ENCODE results near the gene QRICH1. TPM values are rescaled to one million over a fixed set of nuclear protein-coding genes. Genes with fewer than 3 reads are reported as not detected.

Gene QRICH1
- total and polyA plus RNA-seq, 2 of the 13 experiments (the other 11 are each of a cell fraction or from before 2014, with no cell fraction given): 52.6 to 102 TPM

DNA sequence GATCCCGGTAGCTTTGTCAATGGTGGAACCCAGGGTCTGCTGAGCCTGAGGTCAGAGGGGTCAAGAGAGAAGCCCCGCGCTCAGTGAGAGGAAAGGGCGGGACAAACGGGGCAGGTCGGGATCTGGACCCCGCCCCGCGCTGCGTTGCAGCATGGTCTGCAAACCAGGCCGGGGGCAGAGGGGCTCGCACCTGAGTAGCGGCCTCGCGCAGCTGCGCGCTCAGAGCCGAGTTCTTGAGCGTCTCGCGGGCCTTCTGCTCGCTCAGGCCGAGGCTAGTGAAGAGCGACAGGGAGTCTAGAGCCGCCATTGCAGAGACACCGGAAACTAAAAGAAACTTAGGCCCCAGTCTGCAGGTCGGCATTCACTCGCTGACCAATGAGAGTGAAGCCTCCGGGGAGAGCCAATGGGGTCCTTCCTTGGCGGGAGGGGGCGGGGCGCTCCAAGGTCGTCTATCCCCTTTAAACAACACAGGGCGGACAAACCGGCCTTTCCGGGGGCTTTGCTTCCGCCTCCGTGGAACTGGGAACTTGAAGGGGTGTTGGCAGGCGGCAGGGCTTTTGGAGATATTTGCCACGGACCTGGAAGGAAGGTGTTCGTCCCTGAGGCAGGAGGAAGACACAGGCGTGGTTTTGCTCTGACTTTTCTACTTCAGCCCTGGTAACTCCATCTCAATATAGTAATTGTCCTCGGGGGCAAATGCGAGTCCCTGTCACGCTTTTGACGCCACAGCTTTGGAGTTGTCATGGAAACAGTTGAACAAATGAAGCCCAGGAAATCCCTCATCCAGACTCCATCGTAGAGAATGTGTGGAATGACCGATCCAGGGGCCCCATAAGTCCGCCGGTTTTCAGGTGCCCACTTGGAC, 10.8 kb upstream of the QRICH1 start, which contains the start of gene QARS1 (continued):
- no peak for TF ChIP-seq AHDC1 (CRISPR knock-in tag; IDR thresholded peaks at IDR 0.05; ENCODE audit: borderline replicate concordance)
- TF ChIP-seq ZNF552 (CRISPR knock-in tag; IDR thresholded peaks at IDR 0.05; ENCODE audit: borderline replicate concordance): no peak
- no peak for TF ChIP-seq ZKSCAN5 (CRISPR knock-in tag; IDR thresholded peaks at IDR 0.05)
- no peak for TF ChIP-seq PITX1 (CRISPR knock-in tag; IDR thresholded peaks at IDR 0.05)
- TF ChIP-seq ZNF253 (CRISPR knock-in tag; IDR thresholded peaks at IDR 0.05; ENCODE audit: borderline replicate concordance): no peak
- TF ChIP-seq ZNF710 (CRISPR knock-in tag; IDR thresholded peaks at IDR 0.05; ENCODE audit: borderline replicate concordance): peak; percentile 68; the same call in 1 of the 2 replicates
- TF ChIP-seq ZNF431 (CRISPR knock-in tag; IDR thresholded peaks at IDR 0.05; ENCODE audit: borderline replicate concordance, low read depth): peak; percentile 60; the same call in 1 of the 2 replicates
- no peak for TF ChIP-seq ZBTB34 (CRISPR knock-in tag; IDR thresholded peaks at IDR 0.05)
- TF ChIP-seq ZNF746 (CRISPR knock-in tag; IDR thresholded peaks at IDR 0.05): peak; percentile 23; the same call in 1 of the 2 replicates
- no peak for TF ChIP-seq BRF2 (CRISPR knock-in tag; IDR thresholded peaks at IDR 0.05)
- no peak for TF ChIP-seq MTF1 (CRISPR knock-in tag; IDR thresholded peaks at IDR 0.05)
- no peak for TF ChIP-seq PRMT3 (CRISPR knock-in tag; IDR thresholded peaks at IDR 0.05; ENCODE audit: borderline replicate concordance, low read depth)
- TF ChIP-seq, protein P1, sequence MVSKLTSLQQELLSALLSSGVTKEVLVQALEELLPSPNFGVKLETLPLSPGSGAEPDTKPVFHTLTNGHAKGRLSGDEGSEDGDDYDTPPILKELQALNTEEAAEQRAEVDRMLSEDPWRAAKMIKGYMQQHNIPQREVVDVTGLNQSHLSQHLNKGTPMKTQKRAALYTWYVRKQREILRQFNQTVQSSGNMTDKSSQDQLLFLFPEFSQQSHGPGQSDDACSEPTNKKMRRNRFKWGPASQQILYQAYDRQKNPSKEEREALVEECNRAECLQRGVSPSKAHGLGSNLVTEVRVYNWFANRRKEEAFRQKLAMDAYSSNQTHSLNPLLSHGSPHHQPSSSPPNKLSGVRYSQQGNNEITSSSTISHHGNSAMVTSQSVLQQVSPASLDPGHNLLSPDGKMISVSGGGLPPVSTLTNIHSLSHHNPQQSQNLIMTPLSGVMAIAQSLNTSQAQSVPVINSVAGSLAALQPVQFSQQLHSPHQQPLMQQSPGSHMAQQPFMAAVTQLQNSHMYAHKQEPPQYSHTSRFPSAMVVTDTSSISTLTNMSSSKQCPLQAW (CRISPR knock-in tag; IDR thresholded peaks at IDR 0.05): peak; percentile 81
- no peak for TF ChIP-seq GATA4 (IDR thresholded peaks at IDR 0.05; ENCODE audit: borderline replicate concordance, low read depth)
- TF ChIP-seq ZNF883 (CRISPR knock-in tag; IDR thresholded peaks at IDR 0.05; ENCODE audit: not compliant biosample characterization): peak; percentile 85

Measured in HepG2 (cell line).